Midbrain (tissue), 1 donor: ENCODE measurements around the gene NBDY.
"Not testable (repeated sequence)": the region's sequence is repeated elsewhere in the genome, so short reads cannot be mapped to it uniquely, and the experiment has no call there.

Experiments
- DNase-seq: peaks from one replicate; lab custom pipeline; 2025; lab: John Stamatoyannopoulos, UW

The NBDY gene

GRCh38 chrX:56729152-56729850 is at the start of gene NBDY:
Gene NBDY (plus strand): TSS chrX:56729243. CDS start chrX:56729354, 111 bp downstream.
- peak; percentile 39 for DNase-seq

GRCh38 chrX:56704530-56704929 is 24.5 kb upstream of the NBDY start:
- not testable (repeated sequence) for DNase-seq

GRCh38 chrX:56726605-56727004 is 2.4 kb upstream of the NBDY start:
- DNase-seq = peak; percentile 18

GRCh38 chrX:56727531-56727930 is 1.5 kb upstream of the NBDY start:
- DNase-seq = no peak

DNA sequence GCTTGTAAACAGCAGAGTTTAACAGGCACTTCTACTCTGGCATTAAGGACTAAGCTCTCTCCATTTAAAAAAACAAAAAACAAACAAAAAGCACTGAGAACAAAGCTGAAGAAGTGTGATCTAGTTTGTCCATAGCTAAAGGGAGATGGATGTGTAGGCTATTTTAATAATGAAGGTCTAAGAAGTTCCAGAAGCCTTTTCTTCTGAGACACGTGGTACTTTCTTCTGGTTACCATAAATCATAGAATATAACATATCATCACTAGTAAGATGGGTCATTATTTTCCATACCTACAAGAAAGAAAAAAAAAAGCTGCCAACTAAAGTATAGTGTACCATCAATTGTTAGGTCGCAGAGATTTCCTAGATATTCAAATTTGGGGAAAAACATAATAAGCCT is 722 bp upstream of the NBDY start:
- no peak for DNase-seq

- DNase-seq = peak; percentile 23
These were observed 291 bp upstream of the NBDY start for GRCh38 chrX:56728752-56729151.

- DNase-seq = peak; percentile 71
These were observed 4.5 kb downstream of the NBDY start for GRCh38 chrX:56733459-56734046.

- DNase-seq = no peak
These were observed 7.2 kb downstream of the NBDY start for GRCh38 chrX:56736219-56736618.

GRCh38 chrX:56738670-56739069 is 9.6 kb downstream of the NBDY start:
- no peak for DNase-seq

GRCh38 chrX:56744996-56745395 is 16.0 kb downstream of the NBDY start:
- DNase-seq = no peak

DNA sequence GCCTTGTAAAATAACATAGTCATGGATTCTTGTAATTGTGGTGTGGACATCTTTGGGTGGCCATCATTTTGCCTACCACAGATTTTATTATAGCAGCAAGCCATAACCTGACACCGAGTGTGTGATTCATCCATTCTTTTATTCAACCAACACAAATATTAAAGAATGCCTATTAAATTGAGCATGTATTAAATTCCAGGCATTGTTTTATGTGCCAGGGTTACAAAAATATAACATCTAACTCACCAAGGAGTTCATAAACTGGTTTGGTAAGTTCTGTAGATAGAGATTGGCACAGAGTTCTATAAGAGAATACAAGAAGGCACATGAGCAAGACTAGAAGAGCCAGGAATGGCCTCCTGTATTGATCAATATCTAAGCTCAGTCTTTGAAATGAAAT is 18.0 kb downstream of the NBDY start:
- DNase-seq = no peak

DNA sequence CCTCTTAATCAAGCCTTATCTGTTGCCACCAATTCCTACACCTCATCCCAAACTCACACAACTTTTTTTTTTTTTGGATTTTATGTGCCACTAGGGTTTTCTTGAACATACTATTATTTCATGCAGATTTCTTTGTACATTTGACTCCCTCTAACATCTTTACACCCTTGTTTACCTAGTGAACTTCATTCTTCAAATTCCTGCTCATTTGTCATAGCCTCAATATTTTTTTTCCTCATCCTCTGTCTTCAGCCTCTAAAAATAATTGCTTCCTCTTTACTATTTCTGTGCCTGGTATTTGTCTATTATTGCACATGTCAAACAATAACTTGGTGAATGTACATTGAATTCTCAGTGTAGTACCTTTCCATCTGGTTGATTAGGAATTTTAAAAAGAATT is 22.0 kb downstream of the NBDY start:
- no peak for DNase-seq

DNA sequence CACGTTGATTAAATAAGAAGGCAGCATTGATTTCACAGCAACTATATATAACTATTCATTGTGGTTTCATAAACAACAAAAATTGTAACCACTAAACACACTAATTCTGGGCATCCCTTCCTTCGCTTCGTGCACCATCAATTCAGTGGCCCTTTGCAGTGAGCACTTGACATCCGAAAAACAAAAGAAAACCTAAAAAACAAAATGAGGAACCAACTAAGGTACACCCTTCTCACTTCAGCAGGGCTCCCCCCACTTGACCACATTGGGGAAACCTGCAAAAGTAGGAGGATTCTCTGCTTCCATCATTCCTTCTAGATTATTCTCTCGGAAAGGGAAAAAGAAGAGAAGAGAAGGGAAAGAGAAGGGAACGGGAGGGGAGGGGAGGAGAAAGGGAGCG is 28.3 kb downstream of the NBDY start:
- DNase-seq = no peak

GRCh38 chrX:56758456-56758855 is 29.4 kb downstream of the NBDY start:
- DNase-seq = no peak

DNA sequence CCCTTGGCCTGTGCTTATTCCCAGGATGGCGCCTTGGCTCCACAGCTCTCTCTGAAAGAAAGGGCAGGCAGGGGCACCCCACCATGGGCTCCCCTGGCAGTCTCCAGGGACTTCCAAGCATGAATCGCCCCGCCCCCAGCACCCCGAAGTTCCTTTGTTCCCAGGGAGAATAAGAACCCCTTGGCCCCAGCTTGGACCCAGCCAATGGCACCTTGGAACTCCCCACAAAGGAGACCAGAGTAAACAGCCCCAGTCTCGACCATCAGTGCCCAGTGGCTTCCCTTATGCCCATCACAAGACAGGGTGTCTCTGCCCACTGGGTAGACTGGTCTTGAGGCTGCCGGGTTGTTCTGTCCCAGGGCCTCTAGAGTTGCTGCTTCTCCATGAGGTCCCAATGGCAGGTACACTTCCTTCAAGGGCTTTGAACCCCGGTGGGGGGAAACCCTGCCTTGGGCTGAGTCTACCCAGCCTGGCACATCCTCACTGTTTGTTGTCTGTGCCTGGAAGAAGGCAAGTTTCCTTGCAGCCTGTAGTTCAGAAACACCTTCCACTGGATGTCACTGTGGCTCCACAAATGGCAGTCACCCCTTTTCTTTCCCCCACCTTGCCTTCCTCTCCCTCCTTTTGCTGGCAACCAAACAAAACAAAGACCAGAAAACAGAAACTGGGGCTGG is 30.8 kb downstream of the NBDY start:
- DNase-seq = no peak

GRCh38 chrX:56760410-56761124 is 31.5 kb downstream of the NBDY start:
- not testable (repeated sequence) for DNase-seq

DNA sequence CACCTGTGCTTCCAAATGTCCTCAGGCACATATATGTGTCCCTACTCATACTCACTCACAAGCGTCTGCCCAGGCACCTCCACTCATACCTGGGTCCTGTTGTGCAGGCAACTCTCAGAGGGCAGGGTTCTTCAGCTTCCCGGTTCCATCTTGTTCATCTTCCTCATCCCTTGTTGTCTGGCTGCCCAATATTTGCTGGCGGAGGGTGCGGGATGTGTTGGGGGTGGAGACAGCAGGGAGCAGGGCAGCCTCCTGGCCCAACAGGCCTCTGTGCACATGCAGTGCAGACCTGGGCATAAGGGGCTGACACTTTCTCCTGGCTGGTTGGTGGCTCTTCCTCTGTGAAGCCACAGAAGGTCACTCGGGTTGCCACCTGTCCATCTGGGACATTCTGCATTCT is 32.1 kb downstream of the NBDY start:
- DNase-seq = no peak

DNA sequence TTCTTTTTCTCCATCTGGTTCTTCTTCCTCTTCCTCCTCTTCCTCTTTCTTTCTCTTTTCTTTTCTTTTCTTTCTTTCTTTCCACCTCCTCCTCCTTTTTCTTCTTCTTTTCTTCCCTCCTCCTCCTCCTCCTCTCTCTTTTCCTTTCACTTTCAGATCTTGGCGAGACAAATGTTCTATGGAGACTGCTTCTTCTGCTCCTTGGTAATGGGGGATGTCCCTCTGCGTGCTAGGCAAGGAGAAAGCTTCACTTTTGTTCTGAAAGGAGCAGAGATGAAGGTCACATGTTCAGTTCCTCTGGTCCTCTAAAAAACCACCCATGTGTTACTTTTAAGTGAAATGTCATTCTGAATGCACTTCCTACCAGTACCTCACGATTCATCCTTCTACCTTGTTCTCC is 33.2 kb downstream of the NBDY start:
- no peak for DNase-seq

GRCh38 chrX:56762707-56763555 is 33.9 kb downstream of the NBDY start:
- DNase-seq = no peak

DNA sequence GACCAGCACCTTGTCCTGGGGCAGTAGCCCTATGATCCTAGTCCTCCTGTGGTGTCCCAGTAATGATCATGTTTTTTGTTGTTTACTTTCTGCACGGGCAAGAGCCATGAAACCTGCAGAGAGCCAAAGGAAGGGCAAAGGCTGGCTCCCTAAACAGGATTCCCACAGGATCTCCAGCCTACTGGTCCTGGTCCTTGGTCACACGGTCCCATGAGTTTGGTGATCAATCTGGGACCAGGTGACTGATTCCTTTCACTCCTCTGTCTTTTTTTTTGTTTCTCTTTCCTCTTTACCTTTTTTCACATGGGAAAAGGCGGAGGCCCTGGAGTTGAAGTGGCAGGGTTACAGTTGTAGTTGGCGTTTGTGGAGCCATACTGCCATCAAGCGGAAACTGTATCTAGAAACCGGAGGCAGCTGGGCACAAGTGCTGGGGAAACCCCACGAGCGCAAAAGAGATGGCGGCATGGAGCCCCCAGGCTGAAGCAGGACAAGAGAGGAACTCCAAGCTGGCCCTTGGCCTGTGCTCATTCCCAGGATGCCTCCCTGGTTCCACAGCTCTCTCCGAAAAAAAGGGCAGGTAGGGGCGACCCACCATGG is 34.6 kb downstream of the NBDY start:
- DNase-seq = no peak
